A549 (cell line): ENCODE data around the gene PACS2. TPM values are rescaled to one million over a fixed set of nuclear protein-coding genes. Genes with fewer than 3 reads are reported as not detected.

Experiments
- ATAC-seq, 2 experiments: fragments of 200-7000 bp in 1 of 2; fragments of >200 bp in 1 of 2; cut with Nextera tagmentation in 1 of 2; cut with Tn5 transposase in 1 of 2; 3 replicates each; pipeline versions ENCODE4 v1.8.0 to v1.9.1; 2018 to 2020; ENCODE audit warnings: mild to moderate bottlenecking in 1 of 2, moderate library complexity in 1 of 2
- CTCF ChIA-PET: fragments of 300-600 bp; sonication (Branson Sonifier 250); formaldehyde crosslinking; extraction: SDS; loops from one replicate; lab custom pipeline; 2021; ENCODE audit warnings: antibody characterized with exemption, inconsistent platforms; lab: Yijun Ruan, JAX
- POLR2A ChIA-PET: fragments of 350-600 bp; formaldehyde crosslinking; extraction: SDS; loops from one replicate; lab custom pipeline; 2021; ENCODE audit warnings: antibody characterized with exemption, inconsistent platforms; lab: Yijun Ruan, JAX
- DNase-seq, 2 experiments: peaks; one replicate each; pipeline versions ENCODE4 v3.0.0 to v3.0.0-alpha.2; 2011 to 2016; ENCODE audit warnings: low read depth in 1 of 2, low spot score in 1 of 2
- FAIRE-seq: peaks from 2 replicates; lab custom pipeline; 2011; peaks lifted over from hg19 to GRCh38; lab: Jason Lieb, UNC
- H3K27ac ChIP-seq, 2 experiments: fragments of >200 bp; sonication (Bioruptor Twin); formaldehyde crosslinking; 3 replicates each; pipeline ENCODE4 v1.5.1; 2016 to 2017
- H3K4me1 ChIP-seq: fragments of >200 bp; sonication (Bioruptor Twin); formaldehyde crosslinking; 3 replicates; pipeline ENCODE4 v1.6.1; 2016
- H3K4me2 ChIP-seq: fragments of >200 bp; sonication (Bioruptor Twin); formaldehyde crosslinking; 3 replicates; pipeline ENCODE4 v1.6.1; 2016
- H3K4me3 ChIP-seq: fragments of >200 bp; sonication (Bioruptor Twin); formaldehyde crosslinking; 3 replicates; pipeline ENCODE4 v1.5.1; 2016
- H3K9me3 ChIP-seq: fragments of >200 bp; sonication (Bioruptor Twin); formaldehyde crosslinking; 3 replicates; pipeline ENCODE4 v1.6.1; 2016
- CEBPB ChIP-seq, 2 experiments: fragments of >200 bp in 1 of 2; sonication (Bioruptor Twin) in 1 of 2; formaldehyde crosslinking in 1 of 2; IDR thresholded peaks; 2 replicates each; pipeline ENCODE4 v1.6.1; 2012 to 2016
- CHD2 ChIP-seq: fragments of 150-350 bp; IDR thresholded peaks from 2 replicates; pipeline ENCODE4 v1.6.1; 2014; ENCODE audit warnings: low read length; ENCODE audit not compliant: partially characterized antibody
- EHF ChIP-seq: fragments of 250-450 bp; sonication (Bioruptor Pico); IDR thresholded peaks from 2 replicates; pipeline ENCODE4 v1.5.0; 2020; ENCODE audit warnings: mild to moderate bottlenecking
- FOSB ChIP-seq: fragments of 250-450 bp; sonication (Bioruptor Pico); IDR thresholded peaks from 2 replicates; pipeline ENCODE4 v1.5.0; 2020; ENCODE audit warnings: mild to moderate bottlenecking, moderate library complexity
- FOSL2 ChIP-seq, 2 experiments: fragments of 450-650 bp in 1 of 2; fragments of >200 bp in 1 of 2; sonication (Bioruptor Twin) in 1 of 2; formaldehyde crosslinking; IDR thresholded peaks; 2 replicates each; pipeline versions ENCODE4 v1.5.0 to v1.6.1; 2016 to 2020; ENCODE audit warnings: mild to moderate bottlenecking in 1 of 2, moderate library complexity in 1 of 2
- HDAC2 ChIP-seq: fragments of 200-600 bp; sonication (generic); IDR thresholded peaks from 2 replicates; pipeline ENCODE4 v1.6.1; 2016
- JUN ChIP-seq, 2 experiments: fragments of >200 bp; sonication (Bioruptor Twin); formaldehyde crosslinking; IDR thresholded peaks; 2 replicates in 1 of 2; 3 replicates in 1 of 2; pipeline ENCODE4 v1.6.1; 2016 to 2017
- KDM5A ChIP-seq: fragments of 200-600 bp; sonication (generic); IDR thresholded peaks from 2 replicates; pipeline ENCODE4 v1.6.1; 2016; ENCODE audit warnings: antibody characterized with exemption, mild to moderate bottlenecking
- MAFK ChIP-seq: fragments of 450-650 bp; IDR thresholded peaks from 2 replicates; pipeline ENCODE4 v1.6.1; 2014; ENCODE audit not compliant: partially characterized antibody
- NFE2L2 ChIP-seq: fragments of 150-350 bp; conservative IDR thresholded peaks from 2 replicates; pipeline ENCODE4 v1.6.1; 2014; ENCODE audit warnings: low read length
- PBX3 ChIP-seq: IDR thresholded peaks from 2 replicates; pipeline ENCODE4 v1.6.1; 2012
- POLR2AphosphoS2 ChIP-seq: conservative IDR thresholded peaks from 2 replicates; pipeline ENCODE4 v1.6.1; 2012; ENCODE audit warnings: low read length, improper control_type of control experiment, inconsistent platforms
- RAD21 ChIP-seq, 2 experiments: fragments of >200 bp in 1 of 2; sonication (Bioruptor Twin) in 1 of 2; formaldehyde crosslinking in 1 of 2; IDR thresholded peaks in 1 of 2; conservative IDR thresholded peaks in 1 of 2; 2 replicates in 1 of 2; 3 replicates in 1 of 2; pipeline ENCODE4 v1.6.1; 2012 to 2018; ENCODE audit warnings: inconsistent platforms in 1 of 2
- RARB ChIP-seq: fragments of 250-450 bp; sonication (Bioruptor Pico); IDR thresholded peaks from 2 replicates; pipeline ENCODE4 v1.8.0; 2021; ENCODE audit warnings: mild to moderate bottlenecking, moderate library complexity
- RNF2 ChIP-seq: fragments of 200-600 bp; sonication (generic); IDR thresholded peaks from 2 replicates; pipeline ENCODE4 v1.6.1; 2016; ENCODE audit warnings: low read depth, mild to moderate bottlenecking, antibody characterized with exemption, moderate library complexity, borderline replicate concordance
- TFCP2L1 ChIP-seq: fragments of 250-450 bp; sonication (Bioruptor Pico); IDR thresholded peaks from 2 replicates; pipeline ENCODE4 v1.5.0; 2021; ENCODE audit warnings: mild to moderate bottlenecking
- TP53 ChIP-seq: fragments of 250-450 bp; sonication (Bioruptor Pico); IDR thresholded peaks from 2 replicates; pipeline ENCODE4 v1.5.0; 2021; ENCODE audit warnings: mild to moderate bottlenecking, moderate library complexity
- ZSCAN20 ChIP-seq: fragments of 250-450 bp; sonication (Bioruptor Pico); IDR thresholded peaks from 2 replicates; pipeline ENCODE4 v1.8.0; 2022; ENCODE audit warnings: mild to moderate bottlenecking, moderate library complexity
- WGBS: methylation state at CpG from one replicate; pipeline ENCODE4 v1.1.6; 2017; ENCODE audit errors: missing lambda C conversion rate; 5-methylcytosine and 5-hydroxymethylcytosine counted together
- polyA plus RNA-seq, 4 experiments: library from polyadenylated mRNA; depleted of rRNA in 3 of 4; stranded (reverse); fragments of >200 nt; fragmentation: RNase III in 1 of 4; extraction: RNeasy Plus Mini Kit Qiagen cat#74134 plus additional on column Dnase treatment in 1 of 4; gene quantifications; 2 replicates in 3 of 4; 3 replicates in 1 of 4; pipeline ENCODE4 v1.2.3, GENCODE V29; 2011 to 2017
- TF ChIP-seq, protein P1 (sequence below): fragments of 250-450 bp; sonication (Bioruptor Pico); IDR thresholded peaks from 2 replicates; pipeline ENCODE4 v1.5.0; 2020; ENCODE audit warnings: low read depth, mild to moderate bottlenecking, moderate library complexity
- TF ChIP-seq, protein P2 (sequence below): fragments of >200 bp; sonication (Bioruptor Twin); formaldehyde crosslinking; IDR thresholded peaks from 3 replicates; pipeline ENCODE4 v1.6.1; 2016
- TF ChIP-seq, protein P3 (sequence below): fragments of 250-450 bp; sonication (Bioruptor Pico); IDR thresholded peaks from 2 replicates; pipeline ENCODE4 v1.5.0; 2021; ENCODE audit warnings: mild to moderate bottlenecking, moderate library complexity, borderline replicate concordance

Gene PACS2
- polyA plus RNA-seq, 2 of the 4 experiments (the other 2 are of a cell fraction): 11.9 to 24.5 TPM

- POLR2A ChIA-PET: no interaction called here
Measured at GRCh38 chr14:105382343-105383082, 68.0 kb downstream of the PACS2 start.

GRCh38 chr14:105383083-105383730, 68.7 kb downstream of the PACS2 start:
- no peaks in the 10 kb centered on the region for H3K4me1 ChIP-seq
- POLR2A ChIA-PET: no interaction called here
- H3K9me3 ChIP-seq: no peaks in the 10 kb centered on the region
- no peak for FAIRE-seq
- CTCF ChIA-PET: interaction anchor here (0.8 to 7.5 kb wide), 3 partner anchors 14 to 180 kb away, joined by 3 to 49 read pairs (median 3); no protein-coding TSS in a partner anchor
- no peak overlapping the region for H3K4me3 ChIP-seq
- no peak overlapping the region for H3K4me2 ChIP-seq
- TF ChIP-seq FOSL2 (IDR thresholded peaks at IDR 0.05) (no peak), FOSL2 (CRISPR knock-in tag; IDR thresholded peaks at IDR 0.05) (no peak), JUN (IDR thresholded peaks at IDR 0.05) (no peak), TP53 (CRISPR knock-in tag) (no peak), EHF (CRISPR knock-in tag) (no peak), RARB (CRISPR knock-in tag) (no peak), NFE2L2 (no peak), FOSB (no peak), KDM5A (no peak), ZSCAN20 (no peak), PBX3 (no peak), POLR2AphosphoS2 (no peak), TFCP2L1 (CRISPR knock-in tag) (no peak), HDAC2 (no peak), CEBPB (IDR thresholded peaks at IDR 0.05) (no peak)
- TF ChIP-seq, protein P1, sequence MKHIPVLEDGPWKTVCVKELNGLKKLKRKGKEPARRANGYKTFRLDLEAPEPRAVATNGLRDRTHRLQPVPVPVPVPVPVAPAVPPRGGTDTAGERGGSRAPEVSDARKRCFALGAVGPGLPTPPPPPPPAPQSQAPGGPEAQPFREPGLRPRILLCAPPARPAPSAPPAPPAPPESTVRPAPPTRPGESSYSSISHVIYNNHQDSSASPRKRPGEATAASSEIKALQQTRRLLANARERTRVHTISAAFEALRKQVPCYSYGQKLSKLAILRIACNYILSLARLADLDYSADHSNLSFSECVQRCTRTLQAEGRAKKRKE (CRISPR knock-in tag): no peak
- TF ChIP-seq, protein P2, sequence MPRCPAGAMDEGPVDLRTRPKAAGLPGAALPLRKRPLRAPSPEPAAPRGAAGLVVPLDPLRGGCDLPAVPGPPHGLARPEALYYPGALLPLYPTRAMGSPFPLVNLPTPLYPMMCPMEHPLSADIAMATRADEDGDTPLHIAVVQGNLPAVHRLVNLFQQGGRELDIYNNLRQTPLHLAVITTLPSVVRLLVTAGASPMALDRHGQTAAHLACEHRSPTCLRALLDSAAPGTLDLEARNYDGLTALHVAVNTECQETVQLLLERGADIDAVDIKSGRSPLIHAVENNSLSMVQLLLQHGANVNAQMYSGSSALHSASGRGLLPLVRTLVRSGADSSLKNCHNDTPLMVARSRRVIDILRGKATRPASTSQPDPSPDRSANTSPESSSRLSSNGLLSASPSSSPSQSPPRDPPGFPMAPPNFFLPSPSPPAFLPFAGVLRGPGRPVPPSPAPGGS: no peak
- TF ChIP-seq, protein P3, sequence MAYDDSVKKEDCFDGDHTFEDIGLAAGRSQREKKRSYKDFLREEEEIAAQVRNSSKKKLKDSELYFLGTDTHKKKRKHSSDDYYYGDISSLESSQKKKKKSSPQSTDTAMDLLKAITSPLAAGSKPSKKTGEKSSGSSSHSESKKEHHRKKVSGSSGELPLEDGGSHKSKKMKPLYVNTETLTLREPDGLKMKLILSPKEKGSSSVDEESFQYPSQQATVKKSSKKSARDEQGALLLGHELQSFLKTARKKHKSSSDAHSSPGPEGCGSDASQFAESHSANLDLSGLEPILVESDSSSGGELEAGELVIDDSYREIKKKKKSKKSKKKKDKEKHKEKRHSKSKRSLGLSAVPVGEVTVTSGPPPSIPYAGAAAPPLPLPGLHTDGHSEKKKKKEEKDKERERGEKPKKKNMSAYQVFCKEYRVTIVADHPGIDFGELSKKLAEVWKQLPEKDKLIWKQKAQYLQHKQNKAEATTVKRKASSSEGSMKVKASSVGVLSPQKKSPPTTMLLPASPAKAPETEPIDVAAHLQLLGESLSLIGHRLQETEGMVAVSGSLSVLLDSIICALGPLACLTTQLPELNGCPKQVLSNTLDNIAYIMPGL (CRISPR knock-in tag): no peak
- TF ChIP-seq, all 56 proteins: peak for 0
- ATAC-seq: no peak
- DNase-seq: no peak
- no peak overlapping the region for H3K27ac ChIP-seq
- WGBS: 93% methylated on average over 22 of the region's 32 CpGs

More at GRCh38 chr14:105382343-105383082, 68.0 kb downstream of the PACS2 start:
- DNase-seq (no peak), ATAC-seq (no peak)
- 93% methylated on average over 19 of the region's 26 CpGs for WGBS
- H3K4me1 ChIP-seq: no peaks in the 10 kb centered on the region
- H3K4me2 ChIP-seq: no peak overlapping the region
- no peak overlapping the region for H3K27ac ChIP-seq
- TF ChIP-seq TP53 (CRISPR knock-in tag) (no peak), CHD2 (no peak), MAFK (no peak), RAD21 (conservative IDR thresholded peaks at IDR 0.05 in 1 of 2, IDR thresholded peaks at IDR 0.05 in 1 of 2) (no peak), HDAC2 (no peak), RARB (CRISPR knock-in tag) (no peak), RNF2 (no peak)
- TF ChIP-seq, all 56 proteins: peak for 0
- CTCF ChIA-PET: interaction anchor here (0.9 to 7.5 kb wide), 2 partner anchors 13 to 146 kb away, joined by 3 to 49 read pairs; no protein-coding TSS in a partner anchor
- no peak for FAIRE-seq
- H3K9me3 ChIP-seq: no peaks in the 10 kb centered on the region
- no peak overlapping the region for H3K4me3 ChIP-seq
